K562 (cell line): ENCODE measurements around the gene RBMS1. TPM values are rescaled to one million over a fixed set of nuclear protein-coding genes. Genes with fewer than 3 reads are reported as not detected.

ENCODE experiments used
- ATAC-seq: fragments of 200-7000 bp; cut with Tn5 transposase; 3 replicates; pipeline ENCODE4 v1.9.1; 2020; ENCODE audit warnings: moderate library complexity
- BruUV-seq: library from RNA; stranded (reverse); fragments of 400-500 nt; replicated peaks from 2 replicates; lab custom pipeline; 2021; lab: Mats Ljungman, UMichigan
- CTCF ChIA-PET: fragments of 300-600 bp; formaldehyde crosslinking; extraction: SDS; loops from one replicate; lab custom pipeline; 2021; ENCODE audit warnings: low intra/inter-chr PET ratio; lab: Yijun Ruan, JAX
- POLR2A ChIA-PET: fragments of 300-600, 350-650 bp; sonication (Branson Sonifier 250); formaldehyde crosslinking; extraction: SDS; loops from one replicate; lab custom pipeline; 2021; ENCODE audit warnings: antibody characterized with exemption, inconsistent platforms; lab: Yijun Ruan, JAX
- DNase-seq, 4 experiments: peaks; one replicate each; pipeline versions ENCODE4 v3.0.0 to v3.0.0-alpha.2; 2011 to 2018; ENCODE audit warnings: low spot score in 3 of 4, mixed read lengths in 3 of 4; ENCODE audit errors: extremely low read depth in 1 of 4
- FAIRE-seq: peaks from 2 replicates; lab custom pipeline; 2011; peaks lifted over from hg19 to GRCh38; lab: Jason Lieb, UNC
- H2AFZ ChIP-seq: 2 replicates; pipeline ENCODE4 v1.6.0; 2011; ENCODE audit warnings: low read depth, low read length, control low read depth, inconsistent platforms
- H3K27ac ChIP-seq: fragments of 200-600 bp; 3 replicates; pipeline ENCODE4 v1.8.0; 2011; ENCODE audit warnings: low read depth, mild to moderate bottlenecking, control low read depth, inconsistent platforms, low read length, moderate library complexity, mixed read lengths; ENCODE audit errors: extremely low read depth
- H3K27me3 ChIP-seq, 2 experiments: fragments of 300-600 bp in 1 of 2; 2 replicates in 1 of 2; 3 replicates in 1 of 2; pipeline versions ENCODE4 v1.6.0 to v1.8.0; 2011; ENCODE audit warnings: inconsistent platforms in 2 of 2, low read length in 2 of 2, mild to moderate bottlenecking in 1 of 2, mixed read lengths in 1 of 2, moderate library complexity in 1 of 2; ENCODE audit not compliant: control insufficient read depth in 2 of 2, insufficient read depth in 2 of 2
- H3K36me3 ChIP-seq: fragments of 300-600 bp; 3 replicates; pipeline ENCODE4 v1.8.0; 2011; ENCODE audit warnings: mild to moderate bottlenecking, low read length, inconsistent platforms; ENCODE audit not compliant: control insufficient read depth, insufficient read depth
- H3K4me1 ChIP-seq, 2 experiments: fragments of 200-600 bp in 1 of 2; replicated peaks in 1 of 2; 2 replicates in 1 of 2; 3 replicates in 1 of 2; pipeline versions ENCODE4 v1.5.1 to v1.8.0; 2011; ENCODE audit warnings: inconsistent platforms in 2 of 2, low read length in 2 of 2, mild to moderate bottlenecking in 1 of 2, mixed read lengths in 1 of 2, moderate library complexity in 1 of 2; ENCODE audit not compliant: control insufficient read depth in 2 of 2, insufficient read depth in 2 of 2
- H3K4me2 ChIP-seq: 2 replicates; pipeline ENCODE4 v1.6.1; 2011; ENCODE audit warnings: low read length, control low read depth, inconsistent platforms, mixed read lengths; ENCODE audit not compliant: insufficient read depth
- H3K4me3 ChIP-seq: fragments of 200-600 bp; sonication (generic), shearing (Covaris generic); 2 replicates; pipeline ENCODE4 v1.5.1; 2016; ENCODE audit warnings: control low read depth, inconsistent platforms
- H3K79me2 ChIP-seq: fragments of 200-600 bp; 3 replicates; pipeline ENCODE4 v1.8.0; 2011; ENCODE audit warnings: low read length, inconsistent platforms; ENCODE audit not compliant: control insufficient read depth, insufficient read depth
- H3K9ac ChIP-seq, 2 experiments: 2 replicates each; pipeline versions ENCODE4 v1.6.0 to v1.6.1; 2011; ENCODE audit warnings: low read depth in 2 of 2, low read length in 2 of 2, control low read depth in 1 of 2, inconsistent platforms in 1 of 2, mild to moderate bottlenecking in 1 of 2, mixed read lengths in 1 of 2; ENCODE audit not compliant: insufficient read depth in 1 of 2
- H3K9me1 ChIP-seq: one replicate; pipeline ENCODE4 v1.6.0; 2011; ENCODE audit warnings: inconsistent platforms, mild to moderate bottlenecking, low read length, moderate library complexity; ENCODE audit not compliant: control insufficient read depth, insufficient read depth
- H3K9me3 ChIP-seq: replicated peaks from 2 replicates; pipeline ENCODE4 v1.5.1; 2011; ENCODE audit warnings: low read depth, low read length, inconsistent platforms; ENCODE audit not compliant: control insufficient read depth, insufficient read depth
- H4K20me1 ChIP-seq: replicated peaks from 2 replicates; pipeline ENCODE4 v1.6.1; 2011; ENCODE audit warnings: low read length, inconsistent platforms, mixed read lengths; ENCODE audit not compliant: control insufficient read depth, insufficient read depth
- ETV5 ChIP-seq: sonication (generic); formaldehyde crosslinking; IDR thresholded peaks from 2 replicates; pipeline ENCODE4 v1.4.0; 2020; ENCODE audit warnings: low read depth, mild to moderate bottlenecking, missing genetic modification reagents
- KAT2B ChIP-seq: IDR thresholded peaks from one replicate; pipeline ENCODE4 v1.6.1; 2012; ENCODE audit warnings: low read depth, mild to moderate bottlenecking, control low read depth, inconsistent platforms, low read length, moderate library complexity
- NFATC3 ChIP-seq: fragments of 450-650 bp; IDR thresholded peaks from 2 replicates; pipeline ENCODE4 v1.6.1; 2017; ENCODE audit warnings: mild to moderate bottlenecking
- PTBP1 ChIP-seq: fragments of 200-400 bp; formaldehyde crosslinking; IDR thresholded peaks from 2 replicates; pipeline ENCODE4 v1.6.1; 2017; ENCODE audit warnings: low read depth, low read length
- RHOXF2B ChIP-seq: fragments of 250-450 bp; sonication (Bioruptor Pico); conservative IDR thresholded peaks from 2 replicates; pipeline ENCODE4 v1.5.1; 2021
- RUNX1 ChIP-seq: sonication (generic); IDR thresholded peaks from 2 replicates; pipeline ENCODE4 v1.6.1; 2016; ENCODE audit warnings: antibody characterized with exemption, low read depth
- TGIF2 ChIP-seq: sonication (generic); formaldehyde crosslinking; IDR thresholded peaks from 2 replicates; pipeline ENCODE4 v1.8.1; 2022; ENCODE audit warnings: mild to moderate bottlenecking, missing genetic modification reagents, moderate library complexity
- ZC3H11A ChIP-seq: IDR thresholded peaks from 2 replicates; pipeline ENCODE4 v1.6.1; 2012; ENCODE audit warnings: low read depth, low read length, improper control_type of control experiment
- ZNF263 ChIP-seq: sonication (generic); formaldehyde crosslinking; IDR thresholded peaks from 2 replicates; pipeline ENCODE4 v1.8.0; 2022; ENCODE audit warnings: mild to moderate bottlenecking, missing genetic modification reagents, borderline replicate concordance
- ZNF347 ChIP-seq: fragments of 450-650 bp; formaldehyde crosslinking; IDR thresholded peaks from 2 replicates; pipeline ENCODE4 v1.4.0; 2020; ENCODE audit warnings: low read depth, mild to moderate bottlenecking, moderate library complexity
- WGBS: fragments of 100-300 bp; shearing (Covaris generic); methylation state at CpG from one replicate; pipeline ENCODE4 v1.1.6; 2016; ENCODE audit warnings: low coverage, mixed read lengths; ENCODE audit not compliant: insufficient coverage; ENCODE audit errors: missing lambda C conversion rate; 5-methylcytosine and 5-hydroxymethylcytosine counted together
- in situ Hi-C: fragments of 300-500 bp; cut with MboI; formaldehyde crosslinking; loops from 4 replicates; pipeline ENCODE4 v1.15.0; 2018; ENCODE audit warnings: inconsistent platforms, mixed read lengths
- intact Hi-C: fragments of 100-400 bp; cut with micrococcal nuclease; formaldehyde crosslinking; loops from 2 replicates; pipeline ENCODE4 v1.14.2; 2022
- polyA plus RNA-seq, 8 experiments: library from polyadenylated mRNA; depleted of rRNA in 4 of 8; stranded (reverse) in 5 of 8; unstranded in 3 of 8; fragments of >200 nt; fragmentation: Nextera tagmentation in 2 of 8; fragmentation: Illumina TruSeq in 1 of 8; extraction: Ambion mirVana in 2 of 8; extraction: Trizol in 1 of 8; gene quantifications; 2 replicates each; pipeline versions ENCODE4 v1.2.1 to v1.2.3, GENCODE V29; 2011 to 2014; ENCODE audit warnings: inconsistent platforms in 1 of 8, missing spikeins in 1 of 8
- total RNA-seq, 7 experiments: library from RNA; depleted of rRNA in 6 of 7; stranded (reverse); fragments of >200 nt in 6 of 7; fragmentation: Illumina TruSeq in 2 of 7; extraction: Trizol in 2 of 7; gene quantifications; 2 replicates each; pipeline versions ENCODE4 v1.2.1 to v1.2.3, GENCODE V29; 2011 to 2021; ENCODE audit warnings: low replicate concordance in 1 of 7
- TF ChIP-seq, protein P1 (sequence below), 2 experiments: fragments of 150-350 bp in 1 of 2; IDR thresholded peaks; 2 replicates each; pipeline ENCODE4 v1.6.1; 2012 to 2016; ENCODE audit warnings: low read depth in 2 of 2, low read length in 2 of 2, mild to moderate bottlenecking in 1 of 2, moderate library complexity in 1 of 2

RBMS1 gene
- total and polyA plus RNA-seq, 9 of the 15 experiments (the other 6 are each of a cell fraction or from before 2014, with no cell fraction given), result 0.04 to 0.31 (median 0.09) TPM; not detected in 6

DNA sequence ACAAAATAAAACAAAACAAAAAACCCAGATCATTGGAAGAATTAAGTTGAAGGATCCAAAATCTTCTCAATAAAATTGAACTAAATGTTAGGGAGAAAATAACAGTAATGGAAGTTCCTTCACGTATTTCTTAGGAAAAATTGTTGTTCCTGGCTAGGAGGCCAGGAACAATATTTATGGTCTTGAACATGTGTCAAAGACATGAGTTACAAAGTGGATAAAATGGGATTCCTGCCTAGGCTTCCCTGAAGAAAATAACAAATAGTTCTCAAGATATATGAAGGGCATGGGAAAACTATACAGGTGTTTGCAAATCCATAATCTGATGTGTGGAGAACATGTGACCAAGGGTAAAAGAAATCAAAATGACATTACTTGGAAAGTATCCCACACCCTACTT lies 225.9 kb downstream of the RBMS1 start:
- H3K36me3 ChIP-seq, result no peaks in the 10 kb centered on the region
- H3K27ac ChIP-seq, result no peak overlapping the region

More for the DNA sequence above, 225.9 kb downstream of the RBMS1 start:
- Histone ChIP-seq H3K9ac (no peak overlapping the region), H3K9me1 (no peaks in the 10 kb centered on the region), H3K79me2 (no peaks in the 10 kb centered on the region), H3K4me2 (no peak overlapping the region), H2AFZ (no peak overlapping the region), H4K20me1 (no peaks in the 10 kb centered on the region; the same call in 1 of the 2 replicates), H3K27me3 (peaks cover 0 to 25% of the 10 kb centered on the region in 2 experiments; a peak in 2 of 5 replicates), H3K4me1 (peaks cover 3 to 11% of the 10 kb centered on the region in 2 experiments; a peak in 4 of 5 replicates), H3K4me3 (no peak overlapping the region), H3K9me3 (no peaks in the 10 kb centered on the region)
- WGBS, result 0% methylated on average over 1 of the region's 1 CpG
- in situ Hi-C loops (no loop called here), intact Hi-C loops (no loop called here)
- ATAC-seq, result no peak
- TF ChIP-seq ZNF347 (CRISPR knock-in tag) (no peak), NFATC3 (no peak), PTBP1 (no peak), ZC3H11A (no peak), ETV5 (CRISPR knock-in tag) (no peak), KAT2B (no peak), RUNX1 (no peak), RHOXF2B (CRISPR knock-in tag) (no peak), ZNF263 (CRISPR knock-in tag) (no peak), TGIF2 (CRISPR knock-in tag) (no peak)
- TF ChIP-seq, protein P1, sequence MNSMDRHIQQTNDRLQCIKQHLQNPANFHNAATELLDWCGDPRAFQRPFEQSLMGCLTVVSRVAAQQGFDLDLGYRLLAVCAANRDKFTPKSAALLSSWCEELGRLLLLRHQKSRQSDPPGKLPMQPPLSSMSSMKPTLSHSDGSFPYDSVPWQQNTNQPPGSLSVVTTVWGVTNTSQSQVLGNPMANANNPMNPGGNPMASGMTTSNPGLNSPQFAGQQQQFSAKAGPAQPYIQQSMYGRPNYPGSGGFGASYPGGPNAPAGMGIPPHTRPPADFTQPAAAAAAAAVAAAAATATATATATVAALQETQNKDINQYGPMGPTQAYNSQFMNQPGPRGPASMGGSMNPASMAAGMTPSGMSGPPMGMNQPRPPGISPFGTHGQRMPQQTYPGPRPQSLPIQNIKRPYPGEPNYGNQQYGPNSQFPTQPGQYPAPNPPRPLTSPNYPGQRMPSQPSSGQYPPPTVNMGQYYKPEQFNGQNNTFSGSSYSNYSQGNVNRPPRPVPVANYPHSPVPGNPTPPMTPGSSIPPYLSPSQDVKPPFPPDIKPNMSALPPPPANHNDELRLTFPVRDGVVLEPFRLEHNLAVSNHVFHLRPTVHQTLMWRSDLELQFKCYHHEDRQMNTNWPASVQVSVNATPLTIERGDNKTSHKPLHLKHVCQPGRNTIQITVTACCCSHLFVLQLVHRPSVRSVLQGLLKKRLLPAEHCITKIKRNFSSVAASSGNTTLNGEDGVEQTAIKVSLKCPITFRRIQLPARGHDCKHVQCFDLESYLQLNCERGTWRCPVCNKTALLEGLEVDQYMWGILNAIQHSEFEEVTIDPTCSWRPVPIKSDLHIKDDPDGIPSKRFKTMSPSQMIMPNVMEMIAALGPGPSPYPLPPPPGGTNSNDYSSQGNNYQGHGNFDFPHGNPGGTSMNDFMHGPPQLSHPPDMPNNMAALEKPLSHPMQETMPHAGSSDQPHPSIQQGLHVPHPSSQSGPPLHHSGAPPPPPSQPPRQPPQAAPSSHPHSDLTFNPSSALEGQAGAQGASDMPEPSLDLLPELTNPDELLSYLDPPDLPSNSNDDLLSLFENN (IDR thresholded peaks at IDR 0.05; ENCODE audit: low read depth in 2 of 2, low read length in 2 of 2), result no peak
- no peak for FAIRE-seq
- ChIA-PET POLR2A (no interaction called here), CTCF (no interaction called here)
- no peak for DNase-seq
- no TSS peak for BruUV-seq
